ENCODE measurements around the gene XXYLT1.

The XXYLT1 gene

DNA sequence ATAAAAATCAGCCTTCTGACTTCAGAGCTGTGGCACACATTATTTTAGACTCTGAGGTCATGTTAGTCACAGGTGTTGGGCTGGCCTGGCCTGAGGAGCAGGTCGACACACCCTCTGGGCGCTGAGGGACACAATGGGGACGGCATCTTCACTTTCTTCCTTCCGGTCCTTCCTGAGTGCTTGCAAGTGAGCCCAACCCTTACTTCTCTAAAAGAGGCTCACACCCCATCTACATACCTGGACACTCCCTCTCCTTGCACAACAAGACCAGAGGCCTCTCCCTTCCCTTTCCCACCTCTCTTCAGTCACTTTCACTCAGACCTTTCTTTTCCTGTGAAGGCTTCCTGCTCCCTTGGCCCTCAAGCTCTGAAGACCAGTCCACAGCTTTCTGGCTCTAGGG, 85.4 kb downstream of the XXYLT1 start:
- DNase-seq (ENCODE audit: low read depth in 2 of 2): no peak

DNA sequence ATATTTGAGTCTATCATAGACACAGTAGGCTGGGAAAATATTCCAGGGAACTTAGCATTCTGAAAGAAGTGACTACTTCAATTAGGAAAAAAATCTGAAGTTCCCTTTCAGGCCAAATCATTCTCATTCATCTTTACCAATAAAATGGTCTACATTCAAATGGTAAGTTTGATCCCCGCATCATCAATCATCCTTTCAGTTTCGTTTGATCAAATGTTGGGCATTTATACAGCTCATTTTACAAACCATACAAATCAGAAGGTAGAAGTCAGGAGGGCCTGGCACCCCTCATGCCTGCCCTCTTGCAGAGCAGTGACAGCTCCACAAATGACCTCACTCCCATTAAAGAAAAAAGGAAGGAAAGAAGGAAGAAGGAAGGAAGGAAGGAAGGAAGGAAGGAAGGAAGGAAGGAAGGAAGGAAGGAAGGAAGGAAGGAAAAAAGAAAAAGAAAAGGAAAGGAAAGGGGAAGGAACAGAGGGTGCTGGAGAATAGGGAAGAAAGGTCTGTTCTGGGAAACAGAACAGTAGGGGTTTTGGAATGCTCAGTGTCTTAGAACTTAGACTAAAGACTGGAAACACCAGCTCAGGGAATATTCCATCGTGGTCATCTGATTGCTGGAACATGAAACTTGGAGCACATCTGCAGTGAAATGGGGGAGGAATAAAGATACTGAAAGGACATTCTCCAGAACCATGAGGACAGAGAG, 86.1 kb downstream of the XXYLT1 start:
- no peak for DNase-seq (ENCODE audit: low read depth in 2 of 2)

DNA sequence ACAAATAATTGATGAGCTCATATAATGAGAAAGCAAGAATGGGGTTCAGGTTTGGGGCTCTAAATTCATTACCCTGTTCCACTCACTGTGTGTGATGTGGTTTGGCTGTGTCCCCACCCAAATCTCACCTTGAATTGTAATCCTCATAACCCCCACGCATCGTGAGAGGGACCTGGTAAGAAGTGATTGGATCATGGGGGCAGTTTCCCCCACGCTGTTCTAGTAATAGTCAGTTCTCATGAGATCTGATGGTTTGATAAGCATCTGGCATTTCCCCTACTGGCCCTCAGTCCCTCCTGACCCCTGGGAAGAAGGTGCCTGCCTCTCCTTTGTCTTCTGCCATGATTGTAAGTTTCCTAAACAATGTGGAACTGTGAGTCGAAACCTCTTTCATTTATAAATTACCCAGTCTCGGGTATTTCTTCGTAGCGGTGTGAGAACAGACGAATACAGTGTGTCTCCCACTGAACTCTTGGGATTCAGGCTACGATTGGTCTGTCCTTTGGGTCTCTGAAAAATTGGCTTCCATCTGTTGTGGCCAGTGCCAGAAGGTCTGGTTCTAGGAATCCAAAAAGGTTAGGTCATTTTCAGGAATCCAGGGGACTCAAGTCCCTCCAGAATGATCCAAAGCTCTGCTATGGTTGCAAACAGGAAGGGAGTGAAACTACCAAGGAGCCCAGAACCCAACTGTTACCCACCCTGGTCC, 87.7 kb downstream of the XXYLT1 start:
- DNase-seq (ENCODE audit: low read depth in 2 of 2): peak in 1 of 2 experiments; percentile 26

DNA sequence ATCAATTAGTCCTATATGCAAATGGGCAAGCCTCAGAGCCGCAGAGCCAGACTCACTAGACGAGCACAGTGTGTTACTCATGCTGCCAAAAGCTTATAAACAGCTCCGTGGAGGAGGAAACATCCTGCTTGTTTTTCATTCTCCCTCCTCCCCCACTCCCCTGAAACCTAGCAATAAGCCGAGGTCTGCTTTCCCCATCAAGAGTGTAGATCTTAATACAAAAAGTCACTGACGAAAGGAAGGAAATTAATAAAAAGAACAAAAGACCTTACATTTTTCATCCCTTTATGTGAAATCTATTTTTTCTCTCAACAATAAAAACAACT, 88.5 kb downstream of the XXYLT1 start:
- DNase-seq (ENCODE audit: low read depth in 2 of 2): no peak

DNA sequence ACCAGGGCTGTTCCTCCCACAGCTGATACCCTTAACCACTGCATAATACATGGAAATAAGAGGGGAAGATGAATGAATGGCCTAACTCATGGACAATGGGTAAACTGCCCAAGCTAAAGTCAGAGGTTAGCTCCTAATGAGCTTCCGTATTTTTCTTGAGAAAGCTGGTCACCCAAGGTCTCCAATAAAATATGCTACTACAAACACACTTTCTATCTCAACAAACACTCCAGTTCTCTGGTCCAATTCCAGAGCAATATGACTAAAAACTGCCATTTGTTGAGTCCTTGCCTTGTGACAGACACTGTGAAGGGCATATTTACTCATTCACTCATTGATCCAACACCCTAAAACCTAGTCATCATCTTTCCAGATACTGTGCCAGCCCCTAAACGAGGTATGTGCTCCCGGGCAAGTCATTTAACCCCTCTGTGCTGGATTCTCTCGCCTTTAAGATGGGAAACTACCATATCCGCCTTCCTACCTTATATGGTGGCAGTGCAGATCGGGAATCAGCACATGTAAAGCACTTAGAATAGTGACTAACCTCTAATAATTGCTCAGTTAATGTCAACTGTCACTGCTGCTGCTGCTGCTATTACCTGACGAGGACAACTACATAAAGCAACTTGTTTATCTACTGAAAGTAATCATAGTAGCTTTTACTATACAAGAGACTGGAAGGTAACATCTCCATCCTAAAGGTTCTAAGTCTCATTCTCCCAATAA, 89.1 kb downstream of the XXYLT1 start:
- DNase-seq (ENCODE audit: low read depth in 2 of 2): no peak

DNA sequence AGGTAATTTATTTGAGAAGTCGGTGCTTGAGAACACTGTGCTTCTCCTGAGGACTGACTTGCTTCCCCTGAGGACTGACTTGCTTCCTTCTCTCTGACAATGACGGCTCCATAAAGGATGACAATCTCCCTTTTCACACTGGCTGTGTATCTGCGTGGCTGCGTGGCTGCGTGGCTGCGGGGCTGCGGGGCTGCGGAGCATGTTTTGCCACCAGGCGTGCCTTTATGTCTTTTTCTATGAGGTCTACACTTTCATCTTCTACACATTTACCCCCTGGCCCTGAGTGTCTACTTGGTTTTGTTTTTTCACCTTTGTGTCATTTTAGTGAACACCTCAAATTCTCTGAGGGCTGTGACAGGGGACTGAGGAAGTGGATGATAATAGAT, 89.9 kb downstream of the XXYLT1 start:
- no peak for DNase-seq (ENCODE audit: low read depth in 2 of 2)

DNA sequence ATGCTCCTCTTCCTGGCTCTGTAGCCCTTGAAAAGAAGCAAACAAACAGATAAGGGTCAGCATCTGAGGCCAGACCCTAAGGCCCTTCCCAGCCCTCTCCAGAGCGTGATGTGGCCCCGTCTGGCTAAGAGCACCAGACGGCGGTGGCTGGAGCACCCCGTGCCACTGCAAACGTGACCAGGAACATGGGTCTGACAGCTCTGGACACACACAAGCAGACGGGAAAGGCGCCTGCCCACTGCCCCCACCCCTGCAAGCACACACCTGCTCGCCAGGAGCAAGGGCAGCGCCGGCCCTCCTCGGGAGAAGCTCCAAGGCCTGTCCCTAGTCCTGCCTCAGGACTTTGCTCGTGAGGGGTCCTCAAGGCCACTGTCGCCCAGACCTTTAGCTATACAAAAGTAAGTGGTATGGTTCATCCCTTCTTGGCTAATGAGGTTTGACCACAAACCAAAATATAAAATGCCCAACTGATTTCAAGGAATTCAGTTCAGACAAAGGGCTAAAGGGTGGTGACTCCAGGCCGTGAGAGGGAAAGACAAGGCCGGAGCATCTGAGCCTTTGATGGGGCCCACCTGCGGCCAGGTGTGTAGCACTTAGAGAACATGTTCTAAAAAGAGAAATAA, 90.4 kb downstream of the XXYLT1 start:
- no peak for DNase-seq (ENCODE audit: low read depth in 2 of 2)

DNA sequence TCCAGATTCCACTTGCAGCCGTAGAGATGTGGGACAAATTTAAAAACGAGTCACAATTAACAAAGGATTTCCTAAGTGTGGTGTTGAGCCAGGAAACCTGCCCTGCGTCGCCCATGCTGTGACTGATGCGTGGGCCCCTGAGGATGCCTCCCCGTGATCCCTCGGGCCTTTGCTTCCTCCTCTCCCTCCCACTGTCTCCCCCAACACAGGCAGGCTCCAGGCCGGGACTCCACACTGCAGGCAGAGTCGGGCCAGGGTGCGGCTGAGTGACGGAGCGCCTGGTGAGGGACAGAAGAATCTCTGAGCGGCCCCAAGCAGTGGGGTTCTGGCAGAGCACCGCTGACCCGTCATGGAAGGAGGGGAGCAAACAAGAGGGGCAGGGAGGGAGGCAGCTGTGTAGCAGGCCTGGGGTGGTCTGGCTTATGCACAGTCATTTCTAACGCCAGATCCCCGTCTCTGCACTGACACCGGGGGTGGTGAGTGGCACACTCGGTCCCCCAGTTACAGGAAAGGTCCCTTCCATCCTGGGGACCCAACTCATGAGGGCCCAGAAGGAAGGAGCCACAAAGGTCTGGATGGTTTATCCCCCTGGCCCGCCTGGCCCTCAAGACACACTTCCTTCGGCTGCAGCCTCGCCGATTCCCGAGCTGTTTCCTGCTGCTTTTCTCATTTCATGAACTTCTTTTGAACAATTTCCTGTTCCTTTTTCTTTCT, 91.0 kb downstream of the XXYLT1 start:
- no peak for DNase-seq (ENCODE audit: low read depth in 2 of 2)

DNA sequence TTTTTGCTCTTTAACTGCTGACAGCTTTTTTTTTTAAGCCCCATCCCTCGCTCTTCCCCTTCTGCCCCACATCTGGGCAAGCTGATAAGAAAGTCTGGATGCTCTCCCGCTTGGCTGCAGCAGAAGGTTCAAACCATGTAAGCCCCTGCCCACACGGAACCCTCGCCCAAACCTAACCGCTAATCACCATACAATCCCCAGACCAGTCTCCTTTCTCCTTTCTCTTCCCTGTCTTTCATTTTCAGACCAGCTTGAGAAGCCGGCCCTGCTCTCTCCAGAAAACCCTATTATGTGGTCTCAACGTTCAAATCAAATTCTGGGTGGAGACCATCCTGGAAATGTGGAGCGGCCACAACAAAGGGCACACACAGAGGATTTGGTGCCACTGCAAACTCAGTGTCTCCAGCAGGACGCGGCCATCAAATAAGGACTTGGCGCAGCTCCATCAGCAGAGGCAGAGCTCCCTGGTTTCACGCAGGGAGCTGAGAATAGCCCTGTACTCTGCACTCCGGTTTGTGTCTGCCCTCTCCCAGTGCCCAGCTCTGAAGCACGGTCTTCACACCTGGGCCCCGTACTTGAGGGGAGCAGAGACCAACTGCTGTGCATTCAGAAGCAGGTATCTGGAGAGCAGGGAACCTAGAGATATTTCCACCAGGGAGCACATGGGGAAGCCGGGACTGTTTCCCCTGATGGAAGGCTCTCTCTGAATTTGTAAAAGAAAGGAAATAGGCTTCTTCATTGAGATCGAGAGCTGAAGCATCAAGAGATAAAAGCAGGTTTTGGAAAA, 92.6 kb downstream of the XXYLT1 start:
- no peak for DNase-seq (ENCODE audit: low read depth in 2 of 2)

DNA sequence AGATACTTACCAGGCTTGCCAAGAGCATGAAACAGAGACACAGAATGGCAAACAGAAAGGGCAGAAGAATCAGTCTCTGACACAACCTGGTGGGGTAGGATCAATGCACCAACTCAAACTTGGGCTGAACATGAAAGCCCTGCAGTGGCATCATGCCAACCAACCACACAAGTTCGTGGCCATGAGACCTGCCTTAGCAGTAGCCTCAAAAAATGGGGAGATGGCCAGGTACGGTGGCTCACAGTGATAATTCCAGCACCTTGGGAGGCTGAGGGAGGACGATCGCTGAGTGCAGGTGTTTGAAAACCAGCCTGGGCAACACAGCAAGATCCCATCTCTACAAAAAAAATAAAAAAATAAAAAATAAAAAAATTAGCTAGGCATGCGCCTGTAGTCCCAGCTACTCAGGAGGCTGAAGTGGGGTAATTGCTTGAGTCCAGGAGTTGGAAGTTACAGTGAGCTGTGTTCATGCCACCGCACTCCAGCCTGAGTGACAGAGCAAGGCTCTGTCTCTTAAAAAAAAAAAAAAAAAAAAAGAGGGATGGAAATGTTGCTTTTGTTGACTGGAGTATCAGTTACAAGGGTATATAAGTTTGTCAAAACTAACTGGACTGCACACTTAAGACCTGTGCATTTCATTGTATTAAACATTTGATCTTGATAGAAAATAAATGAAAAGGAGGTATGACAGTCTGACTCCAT, 93.4 kb downstream of the XXYLT1 start:
- no peak for DNase-seq (ENCODE audit: low read depth in 2 of 2)

DNA sequence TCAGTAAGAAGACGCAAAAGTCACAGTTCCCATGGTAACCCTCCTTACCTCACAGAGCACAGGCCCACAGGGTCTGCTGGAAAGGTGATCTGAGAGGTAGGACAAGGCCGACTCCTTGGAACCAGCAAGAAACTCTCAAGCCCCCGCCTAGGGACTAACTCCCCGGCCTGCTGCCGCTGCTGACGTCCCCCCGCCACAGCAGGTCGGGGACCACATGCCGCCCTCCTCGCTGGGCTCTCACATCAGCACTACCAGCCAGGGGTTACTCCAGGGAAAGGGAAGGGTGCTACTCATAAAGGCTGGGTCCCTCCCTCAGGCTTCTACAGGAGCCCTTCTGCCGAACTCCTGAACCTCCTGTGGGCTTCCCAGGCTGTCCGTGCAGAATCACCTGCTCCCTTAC, 94.2 kb downstream of the XXYLT1 start:
- DNase-seq (ENCODE audit: low read depth in 2 of 2): no peak

DNA sequence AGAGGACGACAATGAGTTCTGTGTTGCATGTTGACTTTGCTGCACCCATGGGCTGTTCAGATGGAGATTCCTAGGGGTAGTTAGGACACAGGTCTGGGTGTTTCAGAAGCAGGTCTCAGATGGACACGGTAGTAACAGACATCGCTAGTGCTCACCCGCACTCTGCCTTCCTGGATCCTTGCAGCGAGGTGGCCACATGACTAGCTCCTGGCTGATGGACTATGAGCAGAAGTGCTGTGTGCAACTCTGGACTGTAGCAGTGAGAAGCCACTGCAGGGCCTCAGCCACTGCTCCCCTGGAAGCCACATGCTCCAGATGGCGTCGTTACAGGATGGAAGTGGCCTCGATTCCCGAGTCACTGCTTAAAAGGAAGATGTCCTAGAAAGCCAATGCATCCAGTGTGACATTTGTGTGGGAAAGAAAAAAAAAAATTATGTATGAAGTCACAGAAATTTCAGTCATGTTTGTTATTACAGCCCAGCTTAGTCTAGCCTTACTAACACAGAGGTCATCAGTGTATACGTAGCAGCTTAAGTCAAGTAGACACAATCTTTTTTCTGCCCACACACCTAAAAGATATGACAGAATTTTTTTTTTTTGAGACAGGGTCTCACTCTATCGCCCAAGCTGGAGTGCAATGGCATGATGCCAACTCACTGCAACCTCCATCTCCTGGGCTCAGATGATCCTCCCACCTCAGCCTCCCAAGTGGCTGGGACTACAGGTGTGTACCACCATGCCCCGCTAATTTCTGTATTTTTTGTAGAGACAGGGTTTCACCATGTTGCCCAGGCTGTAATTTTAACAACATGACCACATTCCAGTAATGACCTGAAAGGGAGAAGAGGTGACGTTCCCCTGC, 95.3 kb downstream of the XXYLT1 start:
- no peak for DNase-seq (ENCODE audit: low read depth in 2 of 2)

DNA sequence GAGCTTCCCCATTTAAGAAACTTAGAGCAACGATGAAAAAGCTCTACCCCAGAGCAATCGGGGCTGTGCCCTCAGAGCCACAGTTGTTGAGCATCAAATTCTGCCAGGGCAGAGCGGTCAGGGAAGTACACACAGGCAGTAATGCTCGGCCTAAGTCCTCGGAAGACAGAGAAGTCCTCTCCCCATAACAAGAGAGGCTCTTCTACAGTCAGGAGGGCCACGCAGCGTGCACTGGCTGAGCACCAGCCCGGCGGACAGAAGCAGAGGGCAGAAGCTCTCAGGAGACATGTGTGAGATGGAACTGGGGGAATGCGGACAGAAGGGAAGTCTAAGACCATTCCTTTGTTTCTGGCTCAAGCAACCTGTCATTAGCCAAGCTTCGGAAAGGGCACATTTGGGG, 95.9 kb downstream of the XXYLT1 start:
- DNase-seq (ENCODE audit: low read depth in 2 of 2): no peak

DNA sequence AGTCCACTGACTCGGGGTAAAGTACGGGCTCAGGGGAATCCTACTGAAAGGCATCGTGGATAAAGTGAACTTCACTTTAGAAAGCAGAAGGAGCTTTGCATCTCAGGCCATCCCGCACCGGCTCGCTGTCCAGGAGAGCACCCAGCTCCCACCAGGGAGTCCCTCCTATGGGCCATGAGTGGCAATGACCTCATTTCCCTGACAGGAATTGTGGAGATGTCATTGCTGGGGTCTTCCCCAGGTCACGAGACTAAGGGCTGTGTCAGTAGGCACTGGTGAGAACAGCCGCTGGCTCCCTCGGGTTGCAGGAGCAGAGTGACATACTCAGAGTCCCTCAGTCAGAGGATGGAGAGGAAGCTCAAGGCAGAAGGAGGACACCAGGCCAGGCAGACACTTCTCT, 97.3 kb downstream of the XXYLT1 start:
- DNase-seq (ENCODE audit: low read depth in 2 of 2): no peak

DNA sequence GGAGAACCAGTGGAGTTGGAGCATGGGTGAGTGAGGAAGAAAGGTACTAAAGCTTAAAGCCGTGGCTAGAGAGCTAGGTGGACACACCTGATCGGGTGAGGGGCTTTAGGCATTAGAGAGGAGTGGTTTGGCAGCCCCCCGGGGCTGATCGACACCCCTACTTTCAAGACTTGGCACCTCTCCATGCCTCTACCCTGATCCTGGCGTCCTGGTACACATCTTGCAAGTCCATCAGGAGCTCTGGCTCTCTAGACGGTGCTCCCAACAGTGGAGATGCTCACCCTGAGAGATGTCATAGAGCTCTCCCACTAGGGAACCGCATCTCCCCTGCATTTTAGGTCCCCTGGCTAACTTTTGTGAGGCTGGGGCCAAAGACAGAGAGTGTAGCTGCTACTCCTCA, 98.1 kb downstream of the XXYLT1 start:
- DNase-seq (ENCODE audit: low read depth in 2 of 2): no peak

DNA sequence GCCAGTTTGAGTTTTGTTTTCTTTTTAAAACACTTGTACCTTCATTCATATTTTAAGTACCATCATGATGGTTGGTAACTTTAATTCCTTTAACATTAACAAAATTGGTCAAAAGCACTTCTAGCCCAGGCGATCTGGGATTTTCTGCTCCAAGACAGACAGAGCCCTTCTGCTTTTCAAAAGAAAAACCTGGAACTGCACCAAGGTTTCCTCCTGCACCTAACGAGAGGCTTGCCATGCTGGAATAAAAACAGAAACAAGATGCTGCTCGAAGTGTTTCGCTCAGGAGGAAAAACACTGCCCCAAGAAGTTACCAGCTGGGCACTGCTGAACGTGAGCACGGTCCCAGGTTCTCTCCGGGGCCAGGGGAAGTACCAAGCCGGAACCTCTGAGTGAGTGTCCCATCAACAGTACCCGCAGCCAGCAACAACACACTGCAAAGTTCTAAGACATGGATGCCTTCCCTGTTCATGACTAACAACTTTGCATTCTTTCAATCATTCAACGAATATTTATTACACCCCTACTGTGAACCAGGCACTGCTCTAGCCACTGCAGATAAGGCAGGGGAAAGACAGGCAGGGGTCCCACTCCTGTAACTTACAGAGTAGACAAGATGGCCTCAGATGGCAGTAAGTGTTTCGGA, 98.8 kb downstream of the XXYLT1 start:
- no peak for DNase-seq (ENCODE audit: low read depth in 2 of 2)

DNA sequence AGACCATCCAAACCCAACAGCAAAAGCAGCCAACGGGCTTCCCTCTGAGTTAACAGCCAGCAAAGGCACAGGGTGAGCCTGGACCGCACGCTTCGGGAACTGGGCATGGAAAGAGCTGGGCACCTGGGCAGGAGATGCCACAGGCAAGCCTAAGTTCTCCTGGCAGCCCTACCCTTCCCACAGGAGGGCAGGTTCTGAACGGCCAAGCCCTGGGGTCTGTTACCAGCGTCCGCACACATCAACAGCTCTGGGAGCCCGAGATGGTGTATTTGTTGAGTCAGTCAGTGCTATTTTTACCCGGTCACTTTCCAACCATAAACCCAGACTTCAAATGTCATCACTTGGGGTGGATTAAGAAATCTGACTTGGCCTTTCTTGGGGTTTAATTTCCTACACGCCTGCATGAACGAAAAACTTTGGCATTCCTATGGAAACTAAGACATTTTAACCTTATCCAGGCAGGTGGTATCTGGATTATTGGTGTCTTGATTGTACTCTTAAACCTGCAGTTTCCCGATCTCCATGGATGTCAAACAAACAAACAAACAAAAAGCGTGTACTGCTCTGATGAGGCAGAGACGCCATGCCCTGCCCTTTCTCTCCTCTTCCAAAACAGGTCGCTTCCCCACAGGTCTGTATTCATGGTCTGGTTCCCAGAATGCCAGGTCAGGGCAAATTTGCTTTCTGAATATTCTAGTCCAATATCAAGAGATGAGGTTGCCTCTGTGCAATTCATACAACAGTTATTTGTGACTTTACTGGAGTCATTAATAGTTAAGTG, 99.7 kb downstream of the XXYLT1 start:
- DNase-seq (ENCODE audit: low read depth in 2 of 2): no peak

DNA sequence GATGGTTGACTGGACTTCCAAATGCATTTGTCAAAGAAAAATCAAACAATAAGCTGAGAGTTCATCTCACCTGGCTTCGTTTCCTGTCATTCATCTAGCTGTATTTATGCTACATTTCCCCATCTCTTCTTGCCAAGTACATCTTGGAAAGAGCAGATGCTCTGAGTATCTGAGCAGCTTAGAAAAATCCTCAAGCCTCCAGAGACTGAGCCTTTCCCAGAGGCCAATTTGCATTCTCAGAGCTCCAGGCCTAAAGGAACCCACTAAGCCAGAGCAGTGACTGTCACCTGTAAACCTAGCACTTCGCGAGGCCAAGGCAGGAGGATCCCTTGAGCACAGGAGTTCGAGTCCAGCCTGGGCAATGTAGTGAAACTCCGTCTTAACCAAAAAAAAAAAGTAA, 100.5 kb downstream of the XXYLT1 start:
- DNase-seq (ENCODE audit: low read depth in 2 of 2): no peak

Data from stimulated activated CD4-positive, alpha-beta T cell treated with anti-CD3 and anti-CD28 coated beads, Interleukin-12 subunit alpha, Interleukin-12 subunit beta, amount 100 ng/mL, for 24 hours (primary cell).